ENCODE results near the gene ZNF496. TPM values are rescaled to one million over a fixed set of nuclear protein-coding genes. Genes with fewer than 3 reads are reported as not detected.

The ZNF496 gene
- total RNA-seq, 4 donors from 2014 or later, result 34.2 to 47.4 (median 39.7) TPM

DNA sequence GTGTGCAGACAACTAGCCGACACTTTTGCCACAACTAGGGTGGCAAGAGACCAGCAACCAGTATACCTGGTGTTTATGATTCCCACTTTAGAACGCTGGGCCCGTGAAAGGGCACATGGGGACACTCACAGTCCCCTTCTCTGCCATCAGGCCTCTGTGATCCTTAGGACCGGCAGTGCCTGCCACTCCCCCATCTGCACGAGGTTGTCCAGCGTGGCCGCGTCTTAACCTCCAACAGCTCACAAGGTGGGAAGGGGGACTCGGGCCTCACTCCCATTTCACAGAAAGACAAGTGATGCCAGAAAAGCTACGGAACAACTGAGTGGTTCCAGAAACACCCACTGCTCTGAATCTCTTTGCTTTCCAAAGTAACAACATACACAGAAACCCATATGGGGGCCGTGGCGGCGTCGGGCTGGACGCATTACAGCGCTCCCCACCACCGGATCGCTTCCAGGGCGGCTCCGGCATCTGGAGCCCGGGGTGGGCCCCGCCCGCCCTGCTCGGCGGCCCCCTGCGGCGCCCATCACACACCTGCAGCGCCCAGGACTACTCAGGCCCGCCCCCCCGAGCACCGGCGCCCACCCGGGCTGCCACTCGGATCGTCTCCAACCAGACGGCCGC is 1.0 kb downstream of the ZNF496 start:
- Histone ChIP-seq H3K27ac (peak overlapping the region; percentile 86 to 95 (median 90)), H3K36me3 (peaks cover 0 to 31% of the 10 kb centered on the region in 2 donors), H3K9me3 (no peaks in the 10 kb centered on the region), H3K4me3 (peak overlapping the region; percentile 92 to 95 (median 93)), H3K27me3 (no peaks in the 10 kb centered on the region), H3K4me1 (peaks cover 23 to 26% of the 10 kb centered on the region in 2 donors)
- intact Hi-C loops (cut with DNase I; ENCODE audit: low total_unique reads) (loop anchor here (1.0 to 5.0 kb wide), 4 partner anchors 118 to 398 kb away; partner anchors contain the start of genes AHCTF1, ZNF669 and ZNF670), in situ Hi-C loops (cut with MboI; ENCODE audit: low sequenced_read_pairs in 4 of 4) (no loop called here)
- DNase-seq, result no peak
- ATAC-seq, result no peak
- TF ChIP-seq, protein P1, sequence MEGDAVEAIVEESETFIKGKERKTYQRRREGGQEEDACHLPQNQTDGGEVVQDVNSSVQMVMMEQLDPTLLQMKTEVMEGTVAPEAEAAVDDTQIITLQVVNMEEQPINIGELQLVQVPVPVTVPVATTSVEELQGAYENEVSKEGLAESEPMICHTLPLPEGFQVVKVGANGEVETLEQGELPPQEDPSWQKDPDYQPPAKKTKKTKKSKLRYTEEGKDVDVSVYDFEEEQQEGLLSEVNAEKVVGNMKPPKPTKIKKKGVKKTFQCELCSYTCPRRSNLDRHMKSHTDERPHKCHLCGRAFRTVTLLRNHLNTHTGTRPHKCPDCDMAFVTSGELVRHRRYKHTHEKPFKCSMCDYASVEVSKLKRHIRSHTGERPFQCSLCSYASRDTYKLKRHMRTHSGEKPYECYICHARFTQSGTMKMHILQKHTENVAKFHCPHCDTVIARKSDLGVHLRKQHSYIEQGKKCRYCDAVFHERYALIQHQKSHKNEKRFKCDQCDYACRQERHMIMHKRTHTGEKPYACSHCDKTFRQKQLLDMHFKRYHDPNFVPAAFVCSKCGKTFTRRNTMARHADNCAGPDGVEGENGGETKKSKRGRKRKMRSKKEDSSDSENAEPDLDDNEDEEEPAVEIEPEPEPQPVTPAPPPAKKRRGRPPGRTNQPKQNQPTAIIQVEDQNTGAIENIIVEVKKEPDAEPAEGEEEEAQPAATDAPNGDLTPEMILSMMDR (IDR thresholded peaks at IDR 0.05 in 4 of 5, conservative IDR thresholded peaks at IDR 0.05 in 1 of 5), result no peak
- no peak for TF ChIP-seq POLR2A (IDR thresholded peaks at IDR 0.05)

DNA sequence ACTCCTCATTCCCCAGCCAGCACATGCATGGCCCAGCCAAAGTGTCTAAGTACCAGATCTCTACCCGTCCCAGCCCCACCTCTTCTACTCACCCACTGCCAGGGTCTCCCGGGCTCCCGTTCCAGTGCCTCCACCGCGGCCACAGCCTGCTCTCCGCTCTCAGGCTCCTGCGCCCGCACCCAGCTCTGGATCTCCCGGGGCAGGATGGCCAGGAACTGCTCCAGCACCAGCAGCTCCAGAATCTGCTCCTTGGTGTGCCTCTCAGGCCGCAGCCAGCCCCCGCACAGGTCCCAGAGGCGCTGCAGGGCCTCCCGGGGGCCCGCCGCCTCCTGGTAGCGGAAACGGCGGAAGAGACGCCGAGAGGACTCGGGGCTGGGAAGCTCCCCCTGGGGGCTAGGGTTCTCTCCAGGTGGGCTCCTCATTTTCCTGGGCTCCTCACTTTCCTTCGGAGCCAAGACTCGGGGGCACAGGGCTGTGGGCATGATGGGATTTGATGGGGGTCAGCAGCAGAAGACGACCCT is 2.5 kb downstream of the ZNF496 start:
- ATAC-seq (no peak), DNase-seq (no peak)
- in situ Hi-C loops (cut with MboI; ENCODE audit: low sequenced_read_pairs in 4 of 4) (no loop called here), intact Hi-C loops (cut with DNase I; ENCODE audit: low total_unique reads) (no loop called here)
- H3K4me1 ChIP-seq, result peaks cover 23 to 25% of the 10 kb centered on the region in 2 donors
- H3K9me3 ChIP-seq, result no peaks in the 10 kb centered on the region
- H3K27me3 ChIP-seq, result no peaks in the 10 kb centered on the region
- no peak for TF ChIP-seq POLR2A (IDR thresholded peaks at IDR 0.05)
- TF ChIP-seq, protein P1 (IDR thresholded peaks at IDR 0.05 in 4 of 5, conservative IDR thresholded peaks at IDR 0.05 in 1 of 5), result no peak
- H3K4me3 ChIP-seq, result no peak overlapping the region
- H3K36me3 ChIP-seq, result peaks cover 0 to 42% of the 10 kb centered on the region in 2 donors
- no peak overlapping the region for H3K27ac ChIP-seq

DNA sequence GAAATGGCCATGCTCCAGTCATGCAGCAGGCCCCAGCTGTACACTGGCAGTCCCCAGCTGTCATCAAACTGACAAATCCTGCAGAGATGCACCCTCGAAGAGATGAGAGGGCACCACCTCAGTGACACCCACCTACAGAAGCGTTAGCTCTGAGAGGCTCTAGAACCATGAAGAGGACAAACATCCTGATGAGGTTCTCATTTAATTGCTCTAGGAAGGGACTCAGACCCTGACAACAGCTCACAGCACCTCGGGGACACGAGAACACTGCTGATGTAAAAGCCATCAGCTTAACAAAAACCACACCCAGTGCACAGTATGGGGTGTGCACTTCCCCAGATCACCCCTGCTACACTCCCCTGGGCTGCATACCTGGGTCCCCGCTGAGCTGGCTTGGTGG is 3.4 kb downstream of the ZNF496 start:
- Histone ChIP-seq H3K36me3 (peaks cover 0 to 43% of the 10 kb centered on the region in 2 donors), H3K9me3 (no peaks in the 10 kb centered on the region), H3K27me3 (no peaks in the 10 kb centered on the region), H3K4me1 (peaks cover 17 to 18% of the 10 kb centered on the region in 2 donors), H3K4me3 (no peak overlapping the region), H3K27ac (no peak overlapping the region)
- in situ Hi-C loops (cut with MboI; ENCODE audit: low sequenced_read_pairs in 4 of 4), result no loop called here
- intact Hi-C loops (cut with DNase I; ENCODE audit: low total_unique reads), result no loop called here
- ATAC-seq (no peak), DNase-seq (no peak)
- TF ChIP-seq POLR2A (IDR thresholded peaks at IDR 0.05), result no peak
- TF ChIP-seq, protein P1 (IDR thresholded peaks at IDR 0.05 in 4 of 5, conservative IDR thresholded peaks at IDR 0.05 in 1 of 5), result no peak

DNA sequence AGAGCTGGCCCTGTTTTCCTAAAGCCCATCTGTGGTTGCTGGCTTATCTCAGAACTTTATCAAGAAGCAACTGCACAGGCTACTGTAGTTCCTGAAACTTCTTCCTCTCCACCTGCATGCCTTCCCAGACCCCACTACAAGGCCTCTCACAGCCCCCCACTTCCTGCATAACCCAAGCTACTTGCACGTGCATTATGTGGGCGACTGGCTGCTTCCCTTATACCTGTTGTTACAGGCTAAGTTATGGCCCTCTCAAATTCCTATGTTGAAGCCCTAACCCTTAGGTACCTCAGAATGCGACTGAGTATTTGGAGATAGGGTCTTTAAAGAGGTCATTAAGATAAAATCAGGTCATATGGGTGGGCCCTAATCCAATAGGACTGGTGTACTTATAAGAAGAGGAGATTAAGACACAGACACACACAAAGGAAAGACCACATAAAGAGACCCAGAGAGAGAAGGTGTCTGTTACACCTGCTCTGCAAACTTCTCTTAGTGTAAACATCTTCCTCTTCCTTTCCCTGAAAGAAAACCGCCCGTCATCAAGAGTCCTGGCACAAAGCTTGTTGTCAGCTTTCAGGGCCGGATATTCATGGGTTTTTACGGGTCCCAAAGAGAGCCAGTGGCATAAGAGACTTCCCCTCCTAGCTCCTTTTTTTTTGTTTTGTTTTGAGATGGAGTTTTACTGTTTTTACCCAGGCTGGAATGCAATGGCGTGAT is 5.1 kb downstream of the ZNF496 start:
- in situ Hi-C loops (cut with MboI; ENCODE audit: low sequenced_read_pairs in 4 of 4), result no loop called here
- no peaks in the 10 kb centered on the region for H3K9me3 ChIP-seq
- no peak for TF ChIP-seq POLR2A (IDR thresholded peaks at IDR 0.05)
- TF ChIP-seq, protein P1 (IDR thresholded peaks at IDR 0.05 in 4 of 5, conservative IDR thresholded peaks at IDR 0.05 in 1 of 5), result no peak
- H3K4me1 ChIP-seq, result peaks cover 11 to 14% of the 10 kb centered on the region in 2 donors
- no peaks in the 10 kb centered on the region for H3K27me3 ChIP-seq
- no peak overlapping the region for H3K27ac ChIP-seq
- H3K4me3 ChIP-seq, result no peak overlapping the region
- ATAC-seq (no peak), DNase-seq (no peak)
- H3K36me3 ChIP-seq, result peaks cover 0 to 61% of the 10 kb centered on the region in 2 donors
- intact Hi-C loops (cut with DNase I; ENCODE audit: low total_unique reads), result no loop called here

All from gastrocnemius medialis (tissue), 4 donors.